Measurements from ENCODE around the gene NEDD9.

- no peak for TF ChIP-seq EZH2phosphoT487 (IDR thresholded peaks at IDR 0.05; ENCODE audit: borderline replicate concordance)
- TF ChIP-seq, protein P1, sequence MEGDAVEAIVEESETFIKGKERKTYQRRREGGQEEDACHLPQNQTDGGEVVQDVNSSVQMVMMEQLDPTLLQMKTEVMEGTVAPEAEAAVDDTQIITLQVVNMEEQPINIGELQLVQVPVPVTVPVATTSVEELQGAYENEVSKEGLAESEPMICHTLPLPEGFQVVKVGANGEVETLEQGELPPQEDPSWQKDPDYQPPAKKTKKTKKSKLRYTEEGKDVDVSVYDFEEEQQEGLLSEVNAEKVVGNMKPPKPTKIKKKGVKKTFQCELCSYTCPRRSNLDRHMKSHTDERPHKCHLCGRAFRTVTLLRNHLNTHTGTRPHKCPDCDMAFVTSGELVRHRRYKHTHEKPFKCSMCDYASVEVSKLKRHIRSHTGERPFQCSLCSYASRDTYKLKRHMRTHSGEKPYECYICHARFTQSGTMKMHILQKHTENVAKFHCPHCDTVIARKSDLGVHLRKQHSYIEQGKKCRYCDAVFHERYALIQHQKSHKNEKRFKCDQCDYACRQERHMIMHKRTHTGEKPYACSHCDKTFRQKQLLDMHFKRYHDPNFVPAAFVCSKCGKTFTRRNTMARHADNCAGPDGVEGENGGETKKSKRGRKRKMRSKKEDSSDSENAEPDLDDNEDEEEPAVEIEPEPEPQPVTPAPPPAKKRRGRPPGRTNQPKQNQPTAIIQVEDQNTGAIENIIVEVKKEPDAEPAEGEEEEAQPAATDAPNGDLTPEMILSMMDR (conservative IDR thresholded peaks at IDR 0.05; ENCODE audit: low read length) = no peak
Observed at GRCh38 chr6:11228935-11229654, 3.4 kb downstream of the NEDD9 start.
